Hepatic stellate cell (primary cell): Measurements from ENCODE around the gene IL17C.

ENCODE experiments used
- DNase-seq: peaks from one replicate; pipeline ENCODE4 v3.0.0; 2011; ENCODE audit warnings: low spot score

IL17C gene

DNA sequence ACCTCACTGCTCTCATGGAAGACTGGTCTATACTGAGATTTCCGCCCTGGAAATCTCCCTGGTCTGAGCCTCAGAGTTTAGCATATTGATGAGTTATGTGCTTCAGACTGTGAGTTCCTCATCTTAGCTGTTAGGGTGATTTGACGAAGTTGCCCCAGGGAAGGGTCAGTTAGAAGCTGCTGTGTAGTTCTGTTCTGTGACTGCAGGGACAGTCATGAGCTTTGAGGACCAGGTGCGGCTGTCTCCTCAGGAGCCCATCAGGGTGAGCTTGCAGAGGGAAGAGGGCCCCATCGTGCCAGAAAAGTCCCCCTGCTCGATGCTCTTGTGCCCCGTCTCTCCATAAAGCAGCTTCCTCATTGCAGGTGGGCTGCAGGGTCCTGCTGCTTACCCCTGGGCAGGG is 28.3 kb upstream of the IL17C start:
- no peak for DNase-seq

DNA sequence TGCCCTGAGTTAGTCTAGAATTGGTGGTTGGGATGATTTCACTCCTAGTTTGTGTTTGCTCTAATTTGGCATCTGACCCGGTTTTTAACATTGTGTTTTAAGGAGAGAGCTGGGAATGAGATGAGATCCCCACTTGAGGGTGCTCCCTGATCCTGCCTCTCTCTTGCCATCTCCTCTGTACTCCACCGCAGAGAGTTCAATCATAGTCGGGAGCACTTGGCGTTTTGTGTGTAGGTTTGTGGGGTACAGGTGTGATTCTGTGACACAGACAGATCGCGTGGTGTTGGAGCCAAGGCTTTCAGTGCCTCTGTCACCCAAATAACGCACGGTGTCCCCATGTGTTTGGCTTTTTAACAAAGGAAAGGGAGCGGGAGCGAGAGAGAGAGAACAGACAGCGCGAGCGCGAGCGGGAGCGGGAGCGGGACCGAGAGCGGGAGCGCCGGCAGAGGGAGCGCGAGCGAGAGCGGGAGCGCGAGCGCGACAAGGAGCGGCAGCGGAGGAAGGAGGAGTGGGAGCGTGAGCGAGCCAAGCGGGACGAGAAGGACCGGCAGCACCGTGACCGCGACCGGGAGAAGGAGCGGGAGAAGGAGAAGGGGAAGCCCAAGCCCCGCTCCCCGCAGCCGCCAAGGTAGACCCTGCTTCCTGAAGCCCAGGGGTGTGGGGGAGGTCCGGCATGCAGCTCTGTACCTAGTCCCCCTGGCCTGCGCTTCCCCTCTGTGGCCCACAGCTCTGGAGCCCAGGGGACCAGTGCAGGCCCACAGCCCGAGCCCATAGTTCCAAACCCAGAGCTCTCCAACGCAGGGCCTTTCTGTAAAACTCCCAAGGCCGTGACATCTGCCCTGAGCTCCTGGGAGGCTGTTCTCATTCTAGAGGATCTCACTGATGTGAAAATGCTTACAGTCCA is 27.2 kb upstream of the IL17C start:
- DNase-seq, result no peak

DNA sequence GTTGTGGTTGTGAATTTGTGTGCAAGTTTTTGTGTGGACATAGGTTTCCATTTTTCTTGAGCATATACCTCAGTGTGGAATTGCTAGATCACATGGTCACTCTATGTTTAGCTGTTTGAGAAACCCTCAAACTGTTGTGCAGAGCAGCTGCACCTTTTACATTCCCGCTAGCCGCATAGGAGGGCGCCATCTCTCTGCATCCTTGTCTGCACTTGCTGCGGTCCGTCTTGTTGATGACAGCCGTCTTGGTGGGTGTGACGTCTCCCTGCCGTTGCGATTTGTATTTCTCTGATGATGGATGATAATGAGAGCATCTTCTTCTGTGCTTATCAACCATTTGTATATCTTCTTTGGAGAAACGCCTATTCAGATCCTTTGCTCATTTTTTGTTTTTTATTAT is 25.1 kb upstream of the IL17C start:
- DNase-seq, result no peak

DNA sequence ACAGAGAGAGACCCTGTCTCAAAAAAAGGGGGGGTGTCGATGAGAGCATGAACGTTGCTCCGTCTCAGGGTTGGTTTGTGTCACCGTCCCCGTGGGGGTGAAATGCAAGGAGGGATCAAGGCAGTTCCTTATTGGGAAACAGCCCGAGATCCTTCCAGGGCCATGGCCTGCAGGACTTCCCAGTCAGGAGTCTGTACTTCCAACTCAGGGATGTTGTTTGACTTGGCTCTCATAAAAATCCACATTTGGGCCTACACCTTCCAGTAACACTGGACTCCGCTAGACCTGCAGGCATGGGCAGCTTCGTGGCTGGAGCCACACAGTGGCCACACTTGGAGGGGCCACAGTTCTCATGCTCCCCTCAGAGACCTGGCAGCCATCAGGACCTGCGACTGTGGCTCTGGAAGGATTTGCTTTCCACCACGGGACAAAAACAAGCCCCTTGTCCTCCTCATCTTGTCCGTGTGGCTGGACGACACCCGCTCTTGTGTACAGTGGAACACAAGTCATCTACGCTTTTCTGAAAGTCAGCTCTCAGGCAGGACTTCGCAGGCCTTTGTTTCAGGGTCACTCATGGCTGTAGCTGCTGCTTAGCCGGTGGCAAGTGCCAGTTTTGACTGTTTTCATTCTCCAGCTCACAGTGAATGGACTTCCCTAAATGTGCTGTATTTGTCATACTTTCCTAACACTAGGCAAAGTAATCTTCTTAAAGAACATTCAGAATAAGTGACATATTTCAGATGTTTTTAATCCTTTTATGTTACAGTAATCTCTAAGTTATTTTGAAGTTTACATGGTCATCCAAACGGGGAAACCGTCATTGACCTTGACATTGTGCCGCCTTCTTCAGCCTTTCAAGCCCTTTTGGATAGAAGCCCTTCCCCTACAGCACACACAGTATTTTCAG is 24.2 kb upstream of the IL17C start:
- DNase-seq, result no peak

DNA sequence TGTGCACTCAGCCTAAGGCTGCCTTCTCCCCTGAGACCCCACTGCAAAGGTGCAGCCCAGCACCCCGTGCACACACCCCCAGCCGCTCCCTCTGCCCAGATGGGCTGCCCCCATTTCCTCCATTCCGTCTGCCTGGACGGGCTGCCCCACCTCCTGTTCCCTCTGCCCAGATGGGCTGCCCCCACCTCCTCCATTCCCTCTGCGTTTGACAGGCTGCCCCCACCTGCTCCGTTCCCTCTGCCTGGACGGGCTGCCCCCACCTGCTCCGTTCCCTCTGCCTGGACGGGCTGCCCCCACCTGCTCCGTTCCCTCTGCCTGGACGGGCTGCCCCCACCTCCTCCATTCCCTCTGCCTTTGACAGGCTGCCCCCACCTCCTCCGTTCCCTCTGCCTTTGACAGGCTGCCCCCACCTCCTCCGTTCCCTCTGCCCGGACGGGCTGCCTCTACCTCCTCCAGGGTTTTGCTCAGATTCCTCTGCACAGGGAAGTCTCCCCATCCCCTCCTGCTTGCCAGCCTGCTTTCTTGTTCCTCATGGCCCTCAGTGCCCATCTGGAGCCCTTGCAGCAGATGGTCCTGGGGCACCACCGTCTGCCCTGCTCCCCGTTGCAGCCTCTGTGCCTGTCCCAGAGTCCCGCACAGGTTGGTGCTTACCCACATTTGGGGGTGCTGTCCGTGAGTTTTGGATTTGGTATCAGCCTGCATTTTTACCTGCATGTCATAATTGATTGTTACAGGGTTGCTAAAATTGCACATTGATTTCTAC is 23.4 kb upstream of the IL17C start:
- no peak for DNase-seq

DNA sequence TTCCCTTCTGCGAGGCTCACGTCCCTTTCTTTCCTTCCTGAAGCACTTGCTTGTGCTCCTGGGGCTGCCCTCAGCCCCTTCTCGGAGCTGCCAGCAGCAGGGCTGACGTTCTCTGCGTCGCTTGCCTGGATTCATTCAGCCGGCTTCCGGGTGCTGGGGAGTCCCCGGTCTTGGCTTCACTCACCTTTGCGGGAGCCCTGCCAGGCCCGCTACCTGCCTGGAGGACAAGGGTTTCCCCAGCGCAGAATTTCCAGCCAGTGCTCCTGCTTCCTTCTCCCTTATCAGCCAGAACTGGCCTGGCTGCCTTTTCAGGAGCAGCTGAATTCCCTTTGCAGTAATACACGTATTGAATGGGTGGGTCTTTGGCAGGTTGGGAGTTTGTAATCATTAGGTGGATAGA is 22.1 kb upstream of the IL17C start:
- DNase-seq, result no peak

DNA sequence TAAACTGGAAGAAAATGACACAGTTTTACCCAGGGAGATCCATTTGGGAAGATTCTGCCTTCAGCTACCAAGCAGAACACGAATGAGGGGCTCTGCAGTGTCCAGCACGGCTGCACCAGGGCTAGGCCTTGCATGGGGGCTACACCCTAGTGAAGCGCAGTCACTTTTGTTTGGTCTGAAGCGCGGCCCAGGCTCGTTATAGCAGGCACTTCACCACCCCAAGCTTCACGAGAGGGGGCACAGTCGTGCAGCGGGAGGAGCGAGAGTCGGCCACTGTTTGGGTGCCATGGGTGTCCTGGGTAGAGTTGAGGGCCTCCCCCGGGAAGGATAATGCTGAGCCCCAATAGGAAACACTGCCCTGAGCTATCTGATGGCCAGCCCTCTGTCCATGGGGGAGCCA is 21.6 kb upstream of the IL17C start:
- no peak for DNase-seq

DNA sequence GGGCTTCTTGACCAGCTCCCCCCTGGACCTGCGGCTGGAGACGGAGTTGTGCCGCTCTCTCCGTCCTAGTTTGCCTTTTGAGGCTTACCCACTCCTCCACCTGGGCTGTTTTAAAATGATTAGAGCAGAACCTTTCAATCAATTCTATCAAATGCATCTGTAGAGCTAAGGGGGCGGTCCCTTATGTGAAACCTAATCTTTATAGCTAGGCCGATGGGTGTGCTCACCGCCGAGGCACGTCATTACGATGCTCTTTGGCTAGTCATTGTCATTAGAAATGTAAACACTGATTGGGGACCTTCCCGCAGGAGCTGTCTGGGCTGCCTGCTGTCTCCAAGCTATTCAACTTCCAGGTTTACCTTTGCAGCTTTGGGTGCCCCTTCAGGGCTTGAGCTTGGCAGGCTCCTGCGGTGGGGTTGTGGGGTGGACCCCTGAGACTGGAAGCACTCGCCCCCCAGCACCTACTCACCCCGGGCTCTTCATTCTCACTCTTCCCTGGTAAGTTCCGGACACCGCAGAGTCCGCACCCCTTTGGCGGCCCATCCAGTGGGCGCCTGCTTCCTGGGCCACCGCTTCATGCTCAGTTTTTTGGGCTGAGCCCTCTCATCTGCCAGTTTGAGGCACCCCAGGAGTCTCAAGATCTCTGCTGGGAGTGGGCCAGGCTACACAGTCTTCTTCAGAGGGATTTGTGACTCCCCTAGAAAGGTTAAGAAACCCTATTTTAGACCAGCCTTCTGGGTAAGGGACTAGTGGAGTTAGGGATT is 20.9 kb upstream of the IL17C start:
- no peak for DNase-seq

DNA sequence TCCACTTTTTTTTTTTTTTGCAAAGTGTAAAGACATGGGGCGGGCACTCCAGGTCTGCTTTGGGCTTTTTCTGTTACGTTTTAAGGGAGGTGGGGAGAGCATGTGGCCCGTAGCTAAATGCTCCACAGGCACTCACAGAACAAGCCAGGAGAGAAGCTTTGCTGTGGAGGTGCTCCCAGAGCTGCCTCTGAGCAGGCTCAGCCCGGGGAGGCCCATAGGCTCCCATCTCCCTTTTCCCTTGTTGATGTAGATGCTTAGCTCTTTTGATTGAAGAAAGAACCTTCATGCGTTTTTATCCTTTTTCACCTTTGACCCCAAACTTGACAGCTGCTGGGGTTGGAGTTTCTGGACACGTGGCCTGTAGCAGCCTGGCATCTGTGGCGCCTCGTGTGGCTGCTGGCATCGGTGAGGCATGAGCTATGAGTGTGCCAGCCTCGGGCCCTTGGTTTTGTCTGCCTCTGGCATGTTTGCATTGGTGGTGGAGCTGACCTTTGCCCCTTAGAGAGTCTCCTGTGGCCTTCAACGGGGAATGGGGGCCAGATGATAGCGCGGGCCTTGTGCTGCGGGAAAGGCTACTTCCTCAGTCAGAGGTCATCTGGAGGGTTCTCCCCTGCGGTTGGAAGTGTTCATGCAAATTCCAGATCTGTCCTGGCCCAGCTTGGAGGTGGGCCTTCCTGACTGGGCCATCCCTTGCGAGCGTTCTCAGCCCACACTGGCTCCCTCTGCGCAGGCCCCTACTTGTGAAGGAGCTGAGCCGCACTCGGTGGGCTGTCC is 20.0 kb upstream of the IL17C start:
- DNase-seq, result no peak

DNA sequence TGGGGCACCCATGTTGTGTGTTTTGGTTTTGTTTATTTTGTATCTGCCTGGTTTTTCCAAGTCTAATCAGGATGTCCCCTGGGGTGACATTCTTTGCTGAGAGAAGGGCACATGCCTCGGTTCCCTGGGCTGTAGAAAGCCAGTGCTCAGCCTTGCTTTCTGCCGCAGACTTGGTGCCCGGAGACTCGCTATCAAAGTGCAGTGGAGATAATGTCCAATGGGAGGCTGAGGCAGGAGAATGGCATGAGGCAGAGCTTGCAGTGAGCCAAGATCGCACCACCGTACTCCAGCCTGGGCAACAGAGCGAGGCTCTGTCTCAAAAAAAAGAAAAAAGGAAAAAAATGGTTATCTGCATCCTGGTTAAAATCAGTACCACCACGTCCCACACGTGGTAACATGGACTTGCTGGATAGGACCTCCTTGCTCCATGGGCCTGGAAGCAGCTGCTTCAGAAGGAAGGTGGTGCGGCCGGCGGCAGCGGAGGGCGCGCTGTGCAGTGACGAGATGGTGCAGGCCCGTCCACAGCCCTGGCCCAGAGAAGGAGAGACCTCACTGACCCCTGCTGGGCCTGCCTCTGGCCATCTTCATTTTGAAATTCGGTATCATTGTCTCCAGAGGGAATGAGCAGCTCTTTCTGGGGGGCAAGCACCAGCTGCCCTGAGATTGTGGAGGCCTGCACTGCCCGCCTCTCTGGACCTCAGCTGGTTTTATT is 19.3 kb upstream of the IL17C start:
- DNase-seq, result no peak

DNA sequence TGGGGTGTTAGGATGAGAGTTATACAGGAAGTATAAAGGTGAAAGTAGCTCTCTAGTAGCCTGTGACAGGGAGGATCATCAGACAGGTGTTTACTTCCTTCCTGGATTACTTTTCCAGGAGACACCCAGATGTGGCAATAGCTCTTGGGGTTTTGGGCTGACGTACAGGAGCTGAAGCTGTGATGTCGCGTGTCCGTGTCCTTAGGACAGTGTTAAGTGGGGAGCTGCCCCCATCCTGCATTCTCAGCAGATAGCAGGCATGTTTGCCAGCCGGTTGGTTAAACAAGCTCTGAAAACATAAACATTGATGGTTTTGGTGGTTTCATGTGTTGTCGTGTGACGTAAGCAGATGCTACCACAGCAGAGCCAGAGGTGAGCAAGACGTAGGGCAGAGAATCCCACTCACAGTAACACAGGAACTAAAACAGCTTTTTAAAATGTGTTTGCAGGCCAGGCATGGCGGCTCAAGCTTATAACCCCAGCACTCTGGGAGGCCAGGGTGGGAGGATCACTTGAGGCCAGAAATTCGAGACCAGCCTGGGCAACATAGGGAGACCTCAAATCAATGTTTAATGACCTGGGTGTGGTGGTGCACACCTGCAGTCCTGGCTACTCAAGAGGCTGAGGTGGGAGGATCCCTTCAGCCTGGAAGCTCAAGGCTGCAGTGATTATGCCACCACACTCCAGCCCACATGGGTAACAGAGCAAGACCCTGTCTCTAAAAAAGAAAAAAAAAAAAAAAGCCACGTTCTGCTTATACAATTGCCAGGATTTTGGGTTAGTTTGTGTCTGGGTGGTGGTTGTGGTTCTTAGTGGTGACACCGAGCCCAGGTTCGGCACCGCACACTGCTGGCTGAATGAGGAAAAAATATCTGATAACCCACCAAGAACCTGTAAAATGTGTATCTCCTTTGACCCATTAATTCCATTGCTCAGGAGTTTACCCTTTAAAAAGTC is 18.2 kb upstream of the IL17C start:
- DNase-seq, result no peak

DNA sequence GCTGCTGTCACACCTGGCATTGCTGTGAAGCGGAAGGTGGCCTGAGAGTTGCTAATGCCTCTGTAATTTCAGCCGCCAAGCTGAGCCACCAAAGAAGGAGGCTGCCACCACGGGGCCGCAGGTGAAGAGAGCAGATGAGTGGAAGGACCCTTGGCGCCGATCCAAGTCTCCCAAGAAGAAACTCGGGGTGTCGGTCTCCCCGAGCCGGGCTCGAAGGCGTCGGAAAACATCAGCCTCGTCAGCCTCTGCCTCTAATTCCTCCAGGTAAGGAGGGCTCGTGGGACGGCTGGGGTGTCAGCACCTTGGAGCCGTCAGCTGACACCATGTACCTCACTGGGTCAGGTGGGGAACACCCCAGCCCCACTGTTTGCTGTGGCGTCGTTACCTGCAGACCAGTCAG is 16.2 kb upstream of the IL17C start:
- no peak for DNase-seq

DNA sequence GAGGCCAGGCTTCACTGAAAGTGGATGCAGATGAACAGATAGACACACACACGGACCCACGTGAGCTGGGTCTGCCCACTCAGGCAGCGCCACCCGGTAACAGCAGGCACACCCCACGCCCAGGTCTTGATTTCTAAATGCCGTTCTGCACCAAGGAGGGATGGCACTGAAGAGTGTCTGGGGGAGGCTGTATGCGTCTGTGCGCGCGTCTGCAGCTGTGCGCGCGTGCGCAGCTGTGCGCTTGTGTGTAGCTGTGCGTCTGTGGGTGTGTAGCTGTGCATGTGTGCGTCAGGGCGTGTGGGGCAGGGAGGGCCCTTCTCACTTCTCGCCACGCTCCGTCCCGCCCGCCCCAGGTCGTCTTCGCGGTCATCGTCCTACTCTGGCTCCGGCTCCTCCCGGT is 15.5 kb upstream of the IL17C start:
- no peak for DNase-seq

DNA sequence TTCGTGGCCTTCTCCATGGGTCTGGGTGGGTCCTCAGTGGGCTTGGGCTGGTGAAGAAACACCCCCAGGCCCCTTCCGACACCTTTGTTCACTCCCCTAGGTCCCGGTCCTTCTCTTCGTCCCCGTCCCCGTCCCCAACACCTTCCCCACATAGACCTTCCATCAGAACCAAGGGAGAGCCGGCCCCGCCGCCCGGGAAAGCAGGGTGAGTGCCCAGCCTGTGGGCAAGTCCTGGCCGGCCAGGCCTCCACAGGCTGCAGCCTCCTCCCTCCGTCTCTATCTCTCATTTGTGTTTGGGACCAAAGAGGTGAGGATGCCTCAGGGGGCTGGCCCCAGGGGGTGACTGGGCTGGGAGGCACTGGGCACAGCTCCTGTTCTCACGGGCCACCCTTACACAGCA is 14.5 kb upstream of the IL17C start:
- DNase-seq, result no peak

DNA sequence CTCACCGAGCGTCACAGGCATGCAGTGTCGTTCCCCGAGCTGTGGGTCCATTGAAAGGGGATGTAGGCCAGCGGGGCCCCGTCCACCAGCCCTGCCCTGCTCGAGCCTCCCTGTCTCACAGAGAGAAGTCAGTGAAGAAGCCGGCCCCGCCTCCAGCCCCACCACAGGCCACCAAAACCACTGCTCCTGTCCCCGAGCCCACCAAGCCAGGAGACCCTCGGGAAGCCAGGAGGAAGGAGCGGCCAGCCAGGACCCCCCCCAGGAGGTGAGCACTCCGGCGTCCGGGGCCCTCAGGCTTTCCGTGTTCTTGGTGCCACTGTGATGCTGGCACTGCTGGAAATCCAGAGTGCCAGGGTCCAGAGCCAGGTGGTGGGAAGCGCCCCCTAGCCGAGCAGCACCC is 13.9 kb upstream of the IL17C start:
- no peak for DNase-seq

DNA sequence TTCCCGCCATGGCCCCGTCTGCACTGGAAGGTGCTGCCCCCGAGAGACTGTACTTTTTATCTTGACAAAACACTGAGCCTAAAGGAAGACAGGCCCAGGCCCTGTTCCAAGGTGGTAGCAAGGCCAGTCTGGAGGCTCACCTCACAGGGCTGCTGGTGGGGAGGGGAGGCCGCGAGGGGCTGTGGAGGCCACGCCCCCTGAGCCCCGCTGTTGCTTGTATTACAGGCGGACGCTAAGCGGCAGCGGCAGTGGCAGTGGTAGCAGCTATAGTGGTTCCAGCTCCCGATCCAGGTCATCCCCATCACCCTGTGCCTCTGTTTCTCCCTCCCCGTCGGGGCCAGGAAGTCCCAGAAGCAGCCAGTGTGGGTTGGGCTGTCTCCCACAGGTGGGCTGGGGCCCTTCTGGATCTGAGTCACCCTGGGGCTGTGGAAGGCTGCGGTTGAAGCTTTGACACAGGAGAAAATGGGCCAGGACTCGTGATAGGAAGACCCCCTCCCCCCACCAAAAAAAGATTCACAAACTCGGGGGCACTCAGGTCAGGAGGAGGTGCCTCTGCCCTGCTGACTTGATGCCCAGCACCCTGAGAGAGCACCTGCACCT is 13.3 kb upstream of the IL17C start:
- DNase-seq, result no peak

DNA sequence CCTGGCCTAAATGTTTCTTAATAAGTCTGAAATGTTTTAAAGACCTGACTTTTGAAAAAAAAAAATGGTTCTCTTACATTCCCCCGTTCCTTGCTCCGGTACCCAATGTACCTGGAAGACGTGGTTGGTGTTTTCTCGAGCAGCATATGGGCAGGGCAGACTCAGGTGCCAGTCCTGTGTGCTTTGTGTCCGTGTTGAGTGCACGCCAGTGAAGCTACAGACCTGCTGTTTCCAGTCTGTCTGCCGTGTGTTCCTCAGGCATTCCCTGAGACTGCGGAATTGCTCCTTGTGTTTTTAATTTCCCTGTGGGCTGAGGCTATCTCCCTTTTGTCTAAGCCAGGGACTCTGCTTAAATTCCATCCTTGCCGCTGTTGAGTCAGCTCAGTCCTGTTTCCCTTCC is 11.7 kb upstream of the IL17C start:
- no peak for DNase-seq

DNA sequence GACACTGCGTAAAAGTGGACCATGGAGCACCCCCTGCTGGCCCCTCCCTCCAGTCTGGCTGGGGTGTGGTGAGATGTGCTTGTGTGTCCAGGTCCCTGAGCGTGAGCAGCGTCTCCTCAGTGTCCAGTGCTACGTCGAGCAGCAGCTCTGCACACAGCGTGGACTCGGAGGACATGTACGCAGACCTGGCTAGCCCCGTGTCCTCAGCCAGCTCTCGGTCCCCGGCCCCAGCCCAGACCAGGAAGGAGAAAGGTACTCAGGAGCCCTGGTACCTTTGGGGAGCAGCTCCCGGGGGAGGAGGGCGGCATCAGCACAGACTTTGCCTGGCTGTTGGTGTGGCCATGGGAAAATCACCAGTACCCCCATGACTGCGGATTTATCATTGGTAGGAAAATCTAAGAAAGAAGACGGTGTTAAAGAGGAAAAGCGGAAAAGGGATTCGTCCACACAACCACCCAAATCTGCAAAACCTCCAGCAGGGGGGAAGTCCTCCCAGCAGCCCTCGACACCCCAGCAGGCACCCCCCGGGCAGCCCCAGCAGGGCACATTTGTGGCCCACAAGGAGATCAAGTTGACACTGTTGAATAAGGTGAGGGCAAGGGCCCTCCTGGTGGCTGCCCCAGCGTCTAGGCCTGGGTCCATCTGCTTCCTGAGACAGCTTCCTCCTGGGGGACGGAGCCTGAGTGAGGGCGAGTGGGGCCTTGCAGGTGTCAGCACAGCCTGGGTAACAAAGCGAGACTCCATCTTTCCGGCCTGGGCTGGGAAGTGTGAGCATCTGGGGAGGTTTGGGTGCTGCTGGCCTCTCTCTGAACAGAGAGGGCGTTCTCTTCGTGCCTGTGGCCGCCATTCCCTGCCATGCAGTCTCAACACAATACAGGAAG is 10.6 kb upstream of the IL17C start:
- DNase-seq, result no peak
